Mesenchymal stem cell (in vitro differentiated cells and primary cell): ENCODE measurements around the gene RAPGEF4.

Experiments used
- DNase-seq: peaks from one replicate; pipeline ENCODE4 v3.0.0-alpha.2; 2013
- H2AFZ ChIP-seq: one replicate; pipeline ENCODE4 v1.6.1; 2013; ENCODE audit warnings: low read depth, mild to moderate bottlenecking, control low read depth, inconsistent platforms, low read length, moderate library complexity
- H2AK5ac ChIP-seq: 2 replicates; pipeline ENCODE4 v1.6.1; 2013; ENCODE audit warnings: low read length, moderate library complexity, mild to moderate bottlenecking, inconsistent platforms; ENCODE audit not compliant: severe bottlenecking
- H2BK120ac ChIP-seq: one replicate; pipeline ENCODE4 v1.6.1; 2013; ENCODE audit warnings: low read depth, mild to moderate bottlenecking, inconsistent platforms, low read length, moderate library complexity
- H2BK12ac ChIP-seq, 2 experiments: one replicate each; pipeline ENCODE4 v1.6.1; 2013; ENCODE audit warnings: inconsistent platforms in 2 of 2, low read length in 2 of 2, mild to moderate bottlenecking in 2 of 2, moderate library complexity in 2 of 2, control low read depth in 1 of 2
- H2BK15ac ChIP-seq: one replicate; pipeline ENCODE4 v1.6.1; 2013; ENCODE audit warnings: mild to moderate bottlenecking, low read depth, inconsistent platforms; ENCODE audit not compliant: poor library complexity, severe bottlenecking
- H2BK5ac ChIP-seq: 2 replicates; pipeline ENCODE4 v1.6.1; 2013; ENCODE audit warnings: low read depth, mild to moderate bottlenecking, low read length, control low read depth, inconsistent platforms; ENCODE audit not compliant: poor library complexity, severe bottlenecking
- H3K14ac ChIP-seq, 2 experiments: one replicate each; pipeline ENCODE4 v1.6.1; 2013; ENCODE audit warnings: inconsistent platforms in 2 of 2, low read length in 2 of 2, control low read depth in 1 of 2, mild to moderate bottlenecking in 1 of 2, moderate library complexity in 1 of 2
- H3K18ac ChIP-seq, 2 experiments: one replicate each; pipeline ENCODE4 v1.6.1; 2013; ENCODE audit warnings: inconsistent platforms in 2 of 2, low read length in 2 of 2, control low read depth in 1 of 2, low read depth in 1 of 2, mild to moderate bottlenecking in 1 of 2
- H3K23ac ChIP-seq, 2 experiments: one replicate each; pipeline ENCODE4 v1.6.1; 2013; ENCODE audit warnings: inconsistent platforms in 2 of 2, low read length in 2 of 2, mild to moderate bottlenecking in 2 of 2, moderate library complexity in 2 of 2, control low read depth in 1 of 2
- H3K27ac ChIP-seq: 2 replicates; pipeline ENCODE4 v1.5.1; 2013; ENCODE audit warnings: mild to moderate bottlenecking, moderate library complexity, low read length, control low read depth, inconsistent platforms; ENCODE audit not compliant: poor library complexity, severe bottlenecking
- H3K27me3 ChIP-seq, 2 experiments: 2 replicates each; pipeline versions ENCODE4 v1.6.1 to v1.7.0; 2013; ENCODE audit warnings: low read length in 2 of 2, mild to moderate bottlenecking in 2 of 2, moderate library complexity in 2 of 2, control low read depth in 1 of 2, inconsistent platforms in 1 of 2; ENCODE audit not compliant: control insufficient read depth in 1 of 2, insufficient read depth in 1 of 2
- H3K36me3 ChIP-seq, 2 experiments: 2 replicates each; pipeline versions ENCODE4 v1.6.1 to v1.7.0; 2013; ENCODE audit warnings: low read length in 2 of 2, control low read depth in 1 of 2, inconsistent platforms in 1 of 2, low read depth in 1 of 2, mild to moderate bottlenecking in 1 of 2; ENCODE audit not compliant: insufficient read depth in 2 of 2, control insufficient read depth in 1 of 2
- H3K4ac ChIP-seq, 2 experiments: one replicate each; pipeline ENCODE4 v1.6.1; 2013; ENCODE audit warnings: inconsistent platforms in 2 of 2, low read length in 2 of 2, mild to moderate bottlenecking in 2 of 2, moderate library complexity in 2 of 2, control low read depth in 1 of 2, low read depth in 1 of 2
- H3K4me1 ChIP-seq: 2 replicates; pipeline ENCODE4 v1.6.1; 2013; ENCODE audit warnings: low read depth, low read length, control low read depth; ENCODE audit not compliant: control insufficient read depth, insufficient read depth
- H3K4me2 ChIP-seq: 2 replicates; pipeline ENCODE4 v1.6.1; 2013; ENCODE audit warnings: low read length, mild to moderate bottlenecking, inconsistent platforms; ENCODE audit not compliant: poor library complexity, severe bottlenecking
- H3K4me3 ChIP-seq, 2 experiments: 2 replicates each; pipeline versions ENCODE4 v1.5.1 to v1.7.0; 2013; ENCODE audit warnings: low read length in 2 of 2, mild to moderate bottlenecking in 2 of 2, control low read depth in 1 of 2, low read depth in 1 of 2; ENCODE audit not compliant: insufficient read depth in 1 of 2
- H3K79me1 ChIP-seq: replicated peaks from 2 replicates; pipeline ENCODE4 v1.6.1; 2013; ENCODE audit warnings: mild to moderate bottlenecking, control low read depth, low read length, inconsistent platforms; ENCODE audit not compliant: poor library complexity, severe bottlenecking
- H3K9ac ChIP-seq: 2 replicates; pipeline ENCODE4 v1.7.0; 2013; ENCODE audit warnings: mild to moderate bottlenecking, low read length, moderate library complexity
- H3K9me3 ChIP-seq: 2 replicates; pipeline ENCODE4 v1.7.0; 2013; ENCODE audit warnings: mild to moderate bottlenecking, low read length; ENCODE audit not compliant: control insufficient read depth
- H4K8ac ChIP-seq: one replicate; pipeline ENCODE4 v1.6.1; 2013; ENCODE audit warnings: inconsistent platforms, mild to moderate bottlenecking, low read length, moderate library complexity
- H4K91ac ChIP-seq: one replicate; pipeline ENCODE4 v1.6.1; 2013; ENCODE audit warnings: mild to moderate bottlenecking, low read length, inconsistent platforms
- WGBS: methylation state at CpG from one replicate; pipeline ENCODE4 v1.1.7; 2013; ENCODE audit warnings: mixed read lengths; 5-methylcytosine and 5-hydroxymethylcytosine counted together

RAPGEF4 gene

GRCh38 chr2:172723286-172723685 is 12.4 kb upstream of the RAPGEF4 start:
- Histone ChIP-seq H3K79me1 (no peaks in the 10 kb centered on the region), H3K4me2 (no peak overlapping the region), H3K18ac (no peak overlapping the region), H2BK5ac (no peak overlapping the region), H2BK120ac (no peak overlapping the region), H3K27ac (no peak overlapping the region), H3K4me1 (no peaks in the 10 kb centered on the region), H3K9me3 (no peaks in the 10 kb centered on the region), H2AK5ac (no peak overlapping the region), H3K36me3 (no peaks in the 10 kb centered on the region), H3K23ac (no peak overlapping the region), H2BK15ac (no peak overlapping the region), H3K4ac (no peak overlapping the region), H3K14ac (no peak overlapping the region), H2BK12ac (no peak overlapping the region), H3K9ac (no peak overlapping the region), H3K4me3 (no peak overlapping the region), H4K91ac (no peak overlapping the region), H3K27me3 (no peaks in the 10 kb centered on the region), H4K8ac (no peak overlapping the region), H2AFZ (no peak overlapping the region)
- DNase-seq: no peak

GRCh38 chr2:172724724-172725123 is 10.9 kb upstream of the RAPGEF4 start:
- Histone ChIP-seq H3K4me3 (no peak overlapping the region), H3K9ac (no peak overlapping the region), H3K4me1 (no peaks in the 10 kb centered on the region), H3K14ac (no peak overlapping the region), H3K27me3 (no peaks in the 10 kb centered on the region), H3K23ac (no peak overlapping the region), H3K4me2 (no peak overlapping the region), H3K27ac (no peak overlapping the region), H2BK120ac (no peak overlapping the region), H3K79me1 (no peaks in the 10 kb centered on the region), H2AFZ (no peak overlapping the region), H4K8ac (no peak overlapping the region), H3K36me3 (no peaks in the 10 kb centered on the region), H2BK15ac (no peak overlapping the region), H3K18ac (no peak overlapping the region), H2BK5ac (no peak overlapping the region), H3K4ac (no peak overlapping the region), H2AK5ac (no peak overlapping the region), H2BK12ac (no peak overlapping the region), H4K91ac (no peak overlapping the region), H3K9me3 (no peaks in the 10 kb centered on the region)
- no peak for DNase-seq
- 90% methylated on average over 2 of the region's 4 CpGs for WGBS

GRCh38 chr2:172725284-172725683 is 10.4 kb upstream of the RAPGEF4 start:
- no peak overlapping the region for H3K27ac ChIP-seq

GRCh38 chr2:172725746-172726145 is 9.9 kb upstream of the RAPGEF4 start:
- Histone ChIP-seq H3K18ac (no peak overlapping the region), H3K36me3 (no peaks in the 10 kb centered on the region), H3K4me2 (no peak overlapping the region), H2BK120ac (no peak overlapping the region), H3K27me3 (peaks cover 0 to 1% of the 10 kb centered on the region in 2 experiments), H3K4ac (no peak overlapping the region), H4K91ac (no peak overlapping the region), H3K79me1 (no peaks in the 10 kb centered on the region), H2BK12ac (no peak overlapping the region), H2AK5ac (no peak overlapping the region), H3K4me1 (no peaks in the 10 kb centered on the region), H3K9me3 (no peaks in the 10 kb centered on the region), H3K4me3 (no peak overlapping the region), H3K9ac (no peak overlapping the region), H2AFZ (no peak overlapping the region), H3K14ac (no peak overlapping the region), H3K27ac (no peak overlapping the region), H3K23ac (no peak overlapping the region), H4K8ac (no peak overlapping the region), H2BK5ac (no peak overlapping the region), H2BK15ac (no peak overlapping the region)
- WGBS: 86% methylated on average over 2 of the region's 3 CpGs
- no peak for DNase-seq

More at GRCh38 chr2:172725284-172725683, 10.4 kb upstream of the RAPGEF4 start:
- 89% methylated on average over 2 of the region's 2 CpGs for WGBS
- Histone ChIP-seq H2BK120ac (no peak overlapping the region), H2BK5ac (no peak overlapping the region), H3K9ac (no peak overlapping the region), H3K18ac (no peak overlapping the region), H3K4ac (no peak overlapping the region), H3K4me3 (no peak overlapping the region), H3K36me3 (no peaks in the 10 kb centered on the region), H3K9me3 (no peaks in the 10 kb centered on the region), H4K91ac (no peak overlapping the region), H2BK15ac (no peak overlapping the region), H4K8ac (no peak overlapping the region), H2AK5ac (no peak overlapping the region), H3K4me1 (no peaks in the 10 kb centered on the region), H2AFZ (no peak overlapping the region), H3K79me1 (no peaks in the 10 kb centered on the region), H3K14ac (no peak overlapping the region), H2BK12ac (no peak overlapping the region), H3K4me2 (no peak overlapping the region), H3K27me3 (no peaks in the 10 kb centered on the region), H3K23ac (no peak overlapping the region)
- DNase-seq: no peak
